ENCODE results near the gene NRXN2. TPM values are rescaled to one million over a fixed set of nuclear protein-coding genes. Genes with fewer than 3 reads are reported as not detected.

Gene NRXN2
- total RNA-seq, 3 donors from 2014 or later = 3.9 to 42.0 (median 6.9) TPM

- ATAC-seq = no peak
- Histone ChIP-seq H3K36me3 (ENCODE audit: low read depth) (no peaks in the 10 kb centered on the region), H3K4me3 (no peak overlapping the region), H3K9me3 (no peaks in the 10 kb centered on the region), H3K4me1 (ENCODE audit: low read depth) (no peaks in the 10 kb centered on the region)
- no peak for TF ChIP-seq CTCF (IDR thresholded peaks at IDR 0.05)
- intact Hi-C loops (cut with DNase I, micrococcal nuclease) = no loop called here
- no peak for DNase-seq
Measured at GRCh38 chr11:64695548-64695947, 27.4 kb downstream of the NRXN2 start.

GRCh38 chr11:64694821-64695365 is 28.1 kb downstream of the NRXN2 start:
- no peak overlapping the region for H3K4me3 ChIP-seq
- H3K36me3 ChIP-seq (ENCODE audit: low read depth) = no peaks in the 10 kb centered on the region
- DNase-seq (no peak), ATAC-seq (no peak)
- no peak for TF ChIP-seq CTCF (IDR thresholded peaks at IDR 0.05)
- intact Hi-C loops (cut with DNase I, micrococcal nuclease) = no loop called here
- H3K4me1 ChIP-seq (ENCODE audit: low read depth) = no peaks in the 10 kb centered on the region
- no peaks in the 10 kb centered on the region for H3K9me3 ChIP-seq

GRCh38 chr11:64694026-64694755 is 28.8 kb downstream of the NRXN2 start:
- intact Hi-C loops (cut with DNase I, micrococcal nuclease) = no loop called here
- TF ChIP-seq CTCF (IDR thresholded peaks at IDR 0.05) = no peak
- no peak for ATAC-seq

DNA sequence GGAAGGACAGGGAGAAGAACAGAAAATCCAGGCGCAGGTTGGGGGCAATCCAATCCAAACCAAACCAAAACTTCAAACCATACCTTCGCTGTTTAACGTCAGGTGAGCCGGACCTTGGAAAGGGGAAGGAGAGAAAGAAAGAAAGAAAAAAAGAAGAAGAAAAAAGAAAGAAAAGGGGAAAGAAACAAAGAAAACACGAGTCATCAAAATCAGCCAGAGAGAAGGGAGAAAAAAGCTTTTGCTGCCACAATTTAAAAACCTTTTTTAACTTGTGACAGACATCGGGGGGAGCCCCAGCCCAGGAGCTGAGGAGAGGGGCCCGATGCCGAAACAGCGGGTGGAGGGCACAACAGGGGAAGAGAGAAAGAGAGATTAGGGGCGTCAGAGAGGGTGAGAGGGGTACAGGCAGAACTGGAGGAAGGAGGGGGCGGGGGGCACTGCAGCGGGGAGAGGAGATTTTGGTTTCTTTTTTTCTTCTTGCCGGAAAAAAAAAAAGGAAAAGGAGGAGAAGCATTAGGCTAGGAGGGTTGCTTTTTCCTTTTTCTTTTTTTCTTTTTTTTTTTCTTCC is 30.1 kb downstream of the NRXN2 start:
- Histone ChIP-seq H3K4me3 (no peak overlapping the region), H3K36me3 (ENCODE audit: low read depth) (no peaks in the 10 kb centered on the region), H3K9me3 (no peaks in the 10 kb centered on the region), H3K4me1 (ENCODE audit: low read depth) (no peaks in the 10 kb centered on the region)
- DNase-seq (no peak), ATAC-seq (no peak)
- intact Hi-C loops (cut with DNase I, micrococcal nuclease) = no loop called here
- no peak for TF ChIP-seq CTCF (IDR thresholded peaks at IDR 0.05)

More at GRCh38 chr11:64694026-64694755, 28.8 kb downstream of the NRXN2 start:
- no peak for DNase-seq
- no peaks in the 10 kb centered on the region for H3K4me1 ChIP-seq (ENCODE audit: low read depth)
- H3K36me3 ChIP-seq (ENCODE audit: low read depth) = no peaks in the 10 kb centered on the region
- no peaks in the 10 kb centered on the region for H3K9me3 ChIP-seq
- H3K4me3 ChIP-seq = no peak overlapping the region

GRCh38 chr11:64691543-64691942 is 31.5 kb downstream of the NRXN2 start:
- ATAC-seq = no peak
- intact Hi-C loops (cut with DNase I, micrococcal nuclease) = no loop called here
- H3K36me3 ChIP-seq (ENCODE audit: low read depth) = no peaks in the 10 kb centered on the region

More at GRCh38 chr11:64691543-64691942, 31.5 kb downstream of the NRXN2 start:
- H3K4me1 ChIP-seq (ENCODE audit: low read depth) = no peaks in the 10 kb centered on the region
- no peak overlapping the region for H3K4me3 ChIP-seq
- no peaks in the 10 kb centered on the region for H3K9me3 ChIP-seq
- no peak for DNase-seq
- no peak for TF ChIP-seq CTCF (IDR thresholded peaks at IDR 0.05)
